Aorta (tissue), 5 donors: ENCODE measurements around the gene RNU7-1. TPM values are rescaled to one million over a fixed set of nuclear protein-coding genes. Genes with fewer than 3 reads are reported as not detected.
A peak's percentile ranks its signal among the peaks of the same experiment; 100 is the strongest.
"Not testable (repeated sequence)": the region's sequence is repeated elsewhere in the genome, so short reads cannot be mapped to it uniquely, and the experiment has no call there.

Experiments used
- ATAC-seq: fragments of 200-7000 bp; cut with Tn5 transposase; one replicate; pipeline ENCODE4 v1.9.1; 2022; ENCODE audit warnings: moderate library complexity; ENCODE audit not compliant: low FRiP score
- DNase-seq, 2 donors: peaks; one replicate each; pipeline ENCODE4 v3.0.0-alpha.2; 2020
- H3K27ac ChIP-seq, 2 donors: one replicate each; pipeline ENCODE4 v1.5.1; 2013; ENCODE audit warnings: low read length in 2 of 2, mild to moderate bottlenecking in 2 of 2, moderate library complexity in 2 of 2, control low read depth in 1 of 2, inconsistent platforms in 1 of 2, low read depth in 1 of 2
- H3K27me3 ChIP-seq, 2 donors: one replicate each; pipeline ENCODE4 v1.6.1; 2013; ENCODE audit warnings: control low read depth in 1 of 2, low read length in 1 of 2, mild to moderate bottlenecking in 1 of 2, moderate library complexity in 1 of 2; ENCODE audit not compliant: insufficient read depth in 2 of 2, control insufficient read depth in 1 of 2
- H3K36me3 ChIP-seq, 2 donors: one replicate each; pipeline ENCODE4 v1.6.1; 2013; ENCODE audit warnings: control low read depth in 1 of 2, low read length in 1 of 2, mild to moderate bottlenecking in 1 of 2; ENCODE audit not compliant: insufficient read depth in 2 of 2, control insufficient read depth in 1 of 2
- H3K4me1 ChIP-seq, 2 donors: one replicate each; pipeline ENCODE4 v1.6.1; 2013; ENCODE audit warnings: low read length in 2 of 2, control low read depth in 1 of 2, mild to moderate bottlenecking in 1 of 2, moderate library complexity in 1 of 2; ENCODE audit not compliant: insufficient read depth in 2 of 2, control insufficient read depth in 1 of 2
- H3K4me3 ChIP-seq, 2 donors: one replicate each; pipeline ENCODE4 v1.5.1; 2013; ENCODE audit warnings: low read length in 2 of 2, control low read depth in 1 of 2, mild to moderate bottlenecking in 1 of 2
- H3K9me3 ChIP-seq: one replicate; pipeline ENCODE4 v1.6.1; 2013; ENCODE audit warnings: mild to moderate bottlenecking, low read length; ENCODE audit not compliant: control insufficient read depth
- WGBS, 2 donors: extraction: QIAGEN DNeasy Blood & Tissue Kit; methylation state at CpG; one replicate each; pipeline ENCODE4 v1.1.7; 2013; 5-methylcytosine and 5-hydroxymethylcytosine counted together
- intact Hi-C, 2 donors: fragments of 100-400 bp; cut with DNase I; formaldehyde crosslinking; loops; one replicate each; pipeline versions ENCODE4 v1.14.2 to v1.15.0; 2022
- polyA plus RNA-seq, 2 donors: library from polyadenylated mRNA; stranded (reverse); fragments of 200-250 nt; gene quantifications; one replicate each; pipeline ENCODE4 v1.2.3, GENCODE V29; 2013
- total RNA-seq, 2 donors: library from RNA; stranded (reverse); fragmentation: NEBNext Ultra II Directional; extraction: Animal tissue kit (Norgen Biotek cat#: 25700); gene quantifications; one replicate each; pipeline ENCODE4 v1.2.1, GENCODE V29; 2021
- donor health status: healthy with polysubstance abuse.
- donor health status: Bipolar disorder and iron deficiency.
- donor health status: DM: no; HTN: no; CAD: no.
- donor health status: DM: no; HTN: no; CAD: no.
- donor health status: DM: yes; HTN: yes; CAD: no.

Gene RNU7-1
- total and polyA plus RNA-seq, 4 donors, result not detected

- no peaks in the 10 kb centered on the region for H3K4me1 ChIP-seq
- H3K9me3 ChIP-seq, result no peaks in the 10 kb centered on the region
- ATAC-seq (no peak), DNase-seq (no peak)
- intact Hi-C loops, result no loop called here
- no peaks in the 10 kb centered on the region for H3K27me3 ChIP-seq
- H3K27ac ChIP-seq, result peak overlapping the region in 1 of 2 donors; percentile 62
- no peak overlapping the region for H3K4me3 ChIP-seq
- no peaks in the 10 kb centered on the region for H3K36me3 ChIP-seq
- WGBS, 2 donors, result 66 to 72% methylated on average over 5 of the region's 5 CpGs
Observed at GRCh38 chr12:6905414-6906040, 38.1 kb upstream of the RNU7-1 start.

GRCh38 chr12:6908141-6908540, 35.5 kb upstream of the RNU7-1 start:
- intact Hi-C loops, ATAC-seq, H3K9me3 ChIP-seq, H3K4me1 ChIP-seq, H3K27me3 ChIP-seq, H3K36me3 ChIP-seq, H3K27ac ChIP-seq, H3K4me3 ChIP-seq: not testable (repeated sequence)
- WGBS, 2 donors, result 93 to 96% methylated on average over 11 of the region's 11 CpGs
- DNase-seq, result peak in 1 of 2 donors; percentile 32

GRCh38 chr12:6909421-6910145, 34.0 kb upstream of the RNU7-1 start:
- H3K4me1 ChIP-seq, result no peaks in the 10 kb centered on the region
- WGBS, 2 donors, result 85 to 89% methylated on average over 4 of the region's 4 CpGs
- no peaks in the 10 kb centered on the region for H3K9me3 ChIP-seq
- no peak overlapping the region for H3K27ac ChIP-seq
- no peaks in the 10 kb centered on the region for H3K27me3 ChIP-seq
- ATAC-seq, result no peak
- H3K4me3 ChIP-seq, result no peak overlapping the region
- H3K36me3 ChIP-seq, result no peaks in the 10 kb centered on the region
- intact Hi-C loops, result no loop called here
- DNase-seq, result peak in 1 of 2 donors; percentile 51

GRCh38 chr12:6912164-6912935, 31.3 kb upstream of the RNU7-1 start:
- H3K4me1 ChIP-seq, result no peaks in the 10 kb centered on the region
- intact Hi-C loops, result no loop called here
- no peak overlapping the region for H3K4me3 ChIP-seq
- H3K9me3 ChIP-seq, result no peaks in the 10 kb centered on the region
- WGBS, 2 donors, result 88% methylated on average over 15 of the region's 15 CpGs
- H3K27me3 ChIP-seq, result no peaks in the 10 kb centered on the region
- H3K36me3 ChIP-seq, result no peaks in the 10 kb centered on the region
- DNase-seq (peak; percentile 46 to 53), ATAC-seq (no peak)
- H3K27ac ChIP-seq, result no peak overlapping the region

- Histone ChIP-seq H3K27me3 (no peaks in the 10 kb centered on the region), H3K27ac (peak within 1 kb of the TSS; percentile 31 to 86), H3K4me3 (peak within 1 kb of the TSS; percentile 61 to 89), H3K36me3 (no peaks in the 10 kb centered on the region), H3K4me1 (no peaks in the 10 kb centered on the region), H3K9me3 (no peaks in the 10 kb centered on the region)
- ATAC-seq (peak; percentile 94), DNase-seq (peak; percentile 92 to 95)
- 1% methylated on average over 37 to 68 of the region's 68 CpGs for WGBS, 2 donors
- intact Hi-C loops, result loop anchor here in 1 of 2 donors (2.0 kb wide), 1 partner anchor 42 kb away; the partner anchor contains the start of gene SPSB2
Observed at GRCh38 chr12:6914246-6914946, 29.2 kb upstream of the RNU7-1 start, which contains the start of gene ENO2. Gene ENO2, plus strand, starts transcription at chr12:6914580. Its CDS starts 1,253 bp downstream, at chr12:6915833.

- intact Hi-C loops, result loop anchor here in 1 of 2 donors (2.0 kb wide), 1 partner anchor 42 kb away; the partner anchor contains the start of gene SPSB2
- WGBS, 2 donors, result 32 to 34% methylated on average over 28 to 29 of the region's 29 CpGs
- Histone ChIP-seq H3K36me3 (no peaks in the 10 kb centered on the region), H3K4me1 (no peaks in the 10 kb centered on the region), H3K27ac (peak overlapping the region in 1 of 2 donors; percentile 46), H3K4me3 (peak overlapping the region; percentile 61 to 89), H3K27me3 (no peaks in the 10 kb centered on the region), H3K9me3 (no peaks in the 10 kb centered on the region)
- DNase-seq, result peak; percentile 43 to 76
- no peak for ATAC-seq
Observed at GRCh38 chr12:6914947-6915788, 28.4 kb upstream of the RNU7-1 start.

- DNase-seq (peak; percentile 61 to 73), ATAC-seq (no peak)
- no peaks in the 10 kb centered on the region for H3K9me3 ChIP-seq
- WGBS, 2 donors, result 81 to 82% methylated on average over 14 of the region's 14 CpGs
- H3K4me1 ChIP-seq, result no peaks in the 10 kb centered on the region
- no peaks in the 10 kb centered on the region for H3K36me3 ChIP-seq
- H3K27ac ChIP-seq, result no peak overlapping the region
- H3K27me3 ChIP-seq, result no peaks in the 10 kb centered on the region
- no peak overlapping the region for H3K4me3 ChIP-seq
- intact Hi-C loops, result loop anchor here in 1 of 2 donors (2.0 kb wide), 1 partner anchor 43 kb away; the partner anchor contains the start of gene SPSB2
Observed at GRCh38 chr12:6915789-6916285, 27.8 kb upstream of the RNU7-1 start.
